GM23248 (cell line): ENCODE measurements around the gene MLLT10.

Source experiments
- EZH2 ChIP-seq: fragments of 200-600 bp; sonication (generic); IDR thresholded peaks from 2 replicates; pipeline ENCODE4 v1.6.1; 2018; ENCODE audit warnings: antibody characterized with exemption, mild to moderate bottlenecking; ENCODE audit not compliant: insufficient read depth, poor library complexity, severe bottlenecking
- EZH2phosphoT487 ChIP-seq: fragments of 200-600 bp; sonication (generic); IDR thresholded peaks from 2 replicates; pipeline ENCODE4 v1.6.1; 2018; ENCODE audit warnings: antibody characterized with exemption, moderate library complexity, mild to moderate bottlenecking, low read depth; ENCODE audit not compliant: insufficient read depth

DNA sequence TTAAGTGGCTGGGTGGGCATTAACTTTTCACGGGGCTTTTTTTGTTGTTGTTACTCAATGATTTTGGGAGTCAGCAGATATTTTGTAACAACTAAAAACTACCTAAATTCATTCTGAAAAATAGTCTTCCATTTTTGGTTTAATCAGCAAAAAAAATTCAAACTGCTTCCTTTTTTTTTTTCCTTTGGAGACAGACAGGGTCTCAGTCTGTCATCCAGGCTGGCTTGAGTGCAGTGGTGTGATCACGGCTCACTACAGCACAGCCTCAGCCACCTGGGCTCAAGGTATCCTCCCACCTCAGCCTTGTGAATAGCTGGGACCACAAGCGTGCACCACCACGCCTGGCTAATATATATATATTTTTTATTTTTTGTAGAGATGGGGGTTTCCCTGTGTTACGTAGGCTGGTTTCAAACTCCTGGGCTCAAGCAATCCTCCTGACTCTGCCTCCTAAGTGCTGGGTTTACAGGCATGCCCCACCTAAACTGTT lies 45.0 kb upstream of the MLLT10 start:
- no peak for TF ChIP-seq EZH2phosphoT487
- TF ChIP-seq EZH2, result no peak
